ENCODE results near the gene IFNB1.

IFNB1 gene

DNA sequence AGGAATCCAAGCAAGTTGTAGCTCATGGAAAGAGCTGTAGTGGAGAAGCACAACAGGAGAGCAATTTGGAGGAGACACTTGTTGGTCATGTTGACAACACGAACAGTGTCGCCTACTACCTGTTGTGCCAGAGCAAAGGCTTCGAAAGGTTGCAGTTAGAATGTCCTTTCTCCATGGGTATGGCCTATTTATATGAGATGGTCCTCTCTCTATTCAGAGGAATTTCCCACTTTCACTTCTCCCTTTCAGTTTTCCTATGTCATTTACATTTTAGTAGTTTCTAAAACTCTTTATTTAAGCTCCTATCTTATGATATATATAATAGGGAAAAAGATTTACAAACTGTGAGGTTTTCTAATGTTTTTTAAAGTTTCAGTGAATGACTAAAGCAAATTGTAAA is at the start of gene IFNB1:
Gene IFNB1, minus strand, starts transcription at position 162 of the 400 bp plus-strand sequence. Its CDS starts 73 bp downstream, at position 89.
- no peak for DNase-seq

DNA sequence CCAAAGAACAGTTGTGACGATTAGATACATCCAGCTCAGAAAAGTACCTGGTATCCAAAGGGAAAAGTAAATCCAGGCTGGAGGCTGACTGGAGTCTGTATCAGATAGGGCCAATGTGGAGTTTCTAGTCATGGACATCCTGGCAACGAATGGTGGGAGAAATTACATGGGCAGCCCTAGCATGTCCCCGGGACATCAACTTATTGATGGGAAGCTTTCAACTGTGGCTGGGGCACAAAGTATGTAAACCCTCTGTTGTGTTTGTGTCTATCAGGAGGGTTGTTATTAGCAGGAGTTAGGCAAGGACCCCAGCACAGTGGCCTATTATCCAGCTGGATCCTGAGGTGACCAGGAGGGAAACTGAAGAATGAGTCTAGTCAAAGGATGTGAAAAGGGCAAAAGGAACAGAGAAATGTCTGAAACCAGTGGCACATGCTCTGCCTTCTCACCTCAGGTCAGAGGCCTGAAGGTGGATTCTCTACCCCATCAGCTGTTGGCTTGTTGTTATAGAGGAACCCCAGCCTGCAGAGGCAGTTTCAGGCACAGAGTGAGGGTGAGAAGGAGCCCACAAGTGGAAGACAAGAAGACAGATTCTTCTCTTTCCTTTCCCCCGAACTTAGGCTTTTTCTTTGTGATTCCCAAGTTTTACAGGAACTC is 44.0 kb upstream of the IFNB1 start:
- no peak for DNase-seq

DNA sequence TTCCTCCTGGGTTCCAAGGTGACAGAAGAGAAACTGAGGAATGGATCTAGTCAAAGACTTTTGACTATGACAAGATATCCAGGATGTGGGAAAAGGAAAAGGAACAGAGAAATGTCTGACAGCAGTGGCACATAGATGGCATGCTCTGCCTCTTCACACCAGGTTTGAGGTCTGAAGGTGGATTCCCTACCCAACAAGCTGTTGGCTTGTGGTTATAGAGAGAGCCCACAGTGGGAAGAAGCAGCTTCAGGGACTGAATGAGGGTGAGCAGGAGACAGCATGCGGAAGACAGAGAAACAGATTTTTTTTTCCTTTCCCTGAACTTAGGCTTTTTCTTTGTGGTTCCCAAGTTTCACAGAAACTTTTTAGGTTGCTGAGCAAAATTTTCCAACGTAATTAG is 43.3 kb upstream of the IFNB1 start:
- DNase-seq, result no peak

DNA sequence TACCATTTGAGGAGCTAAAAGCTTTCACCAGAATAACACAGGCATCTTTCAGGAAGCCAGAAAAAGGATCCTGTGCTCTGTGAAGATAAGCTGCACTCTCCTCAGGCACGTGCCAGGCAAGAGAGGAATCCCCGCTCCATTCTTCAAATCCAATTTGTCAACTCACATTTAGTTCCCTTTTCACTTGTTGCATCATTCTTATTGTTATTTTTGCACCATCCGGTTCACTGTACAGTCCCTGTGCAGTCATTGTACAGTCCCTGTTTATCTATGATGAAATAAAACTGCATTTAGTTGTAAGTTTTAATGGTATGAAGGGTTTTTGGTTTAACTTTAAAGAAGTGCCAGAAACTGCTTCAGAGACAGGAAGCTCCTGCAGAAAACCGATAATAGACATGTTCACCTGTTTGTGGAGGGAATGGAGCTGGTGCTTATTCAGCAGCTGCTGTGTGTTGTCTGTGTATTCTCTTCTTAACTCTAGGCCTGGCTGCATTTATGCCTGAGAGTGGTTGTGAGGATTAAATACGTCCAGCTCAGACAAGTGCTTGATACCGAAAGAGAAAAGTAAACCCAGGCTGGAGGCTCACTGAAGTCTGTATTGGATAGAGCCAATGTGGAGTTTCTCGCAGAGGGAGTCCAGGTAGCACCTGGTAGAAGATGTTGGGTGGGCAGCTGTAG is 41.5 kb upstream of the IFNB1 start:
- peak; percentile 31 for DNase-seq

DNA sequence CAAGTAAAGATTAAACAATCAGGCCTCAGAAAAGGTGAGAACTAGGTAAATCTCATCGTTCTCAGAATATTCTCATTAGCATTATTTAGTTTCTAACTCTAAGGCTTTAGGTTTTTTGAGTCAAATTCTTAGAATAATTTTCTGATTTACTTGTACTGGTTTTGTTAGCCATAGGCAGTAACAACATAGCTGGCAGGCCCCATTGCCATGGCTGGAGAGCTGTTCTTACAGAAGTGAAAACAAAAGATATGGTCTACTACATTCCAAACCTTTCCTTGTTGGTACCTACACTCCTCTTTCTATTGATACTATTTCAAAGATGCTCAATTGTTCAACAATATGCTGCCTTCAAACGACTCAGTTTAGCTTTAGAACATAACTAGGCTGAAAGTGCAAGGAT is 36.6 kb upstream of the IFNB1 start:
- DNase-seq, result no peak

DNA sequence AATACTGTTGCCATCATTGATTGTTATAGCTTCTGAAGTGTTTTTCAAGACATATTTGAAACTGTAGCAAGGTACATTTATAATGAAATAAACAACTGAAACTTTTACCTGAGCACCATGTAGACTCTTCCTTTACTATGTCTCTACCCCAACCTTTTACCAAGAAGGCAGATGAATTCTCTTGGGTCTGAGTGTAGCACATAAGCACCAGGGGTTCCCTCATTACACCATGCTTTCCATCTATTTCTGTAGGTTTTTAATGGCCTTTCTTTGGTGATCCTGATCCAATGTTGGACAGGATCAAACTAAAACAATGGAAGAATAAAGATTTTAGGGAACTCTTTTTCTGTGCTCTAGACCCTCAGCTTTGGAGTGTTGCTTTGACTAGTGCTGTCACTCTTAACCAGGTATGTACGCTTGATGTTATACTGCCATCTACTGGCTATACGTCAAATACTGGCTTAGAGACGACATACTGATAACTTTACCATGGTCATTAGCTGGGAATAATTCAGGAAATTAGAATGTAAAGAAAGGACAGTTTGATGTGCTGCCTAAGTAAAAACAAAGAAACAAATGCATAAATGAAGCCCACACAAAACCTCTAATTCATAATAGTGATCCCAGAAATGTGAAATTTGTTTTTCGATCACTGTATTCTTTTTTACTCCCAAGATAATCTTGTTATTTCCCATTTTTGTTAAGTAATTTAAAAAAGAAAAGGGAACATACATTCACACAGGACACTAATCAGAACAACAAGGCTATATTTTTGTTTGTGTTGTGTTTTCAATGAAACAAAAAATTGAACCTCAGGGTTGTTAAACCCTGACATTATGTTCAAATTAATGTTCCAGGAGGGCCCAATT is 33.2 kb upstream of the IFNB1 start:
- DNase-seq, result no peak

DNA sequence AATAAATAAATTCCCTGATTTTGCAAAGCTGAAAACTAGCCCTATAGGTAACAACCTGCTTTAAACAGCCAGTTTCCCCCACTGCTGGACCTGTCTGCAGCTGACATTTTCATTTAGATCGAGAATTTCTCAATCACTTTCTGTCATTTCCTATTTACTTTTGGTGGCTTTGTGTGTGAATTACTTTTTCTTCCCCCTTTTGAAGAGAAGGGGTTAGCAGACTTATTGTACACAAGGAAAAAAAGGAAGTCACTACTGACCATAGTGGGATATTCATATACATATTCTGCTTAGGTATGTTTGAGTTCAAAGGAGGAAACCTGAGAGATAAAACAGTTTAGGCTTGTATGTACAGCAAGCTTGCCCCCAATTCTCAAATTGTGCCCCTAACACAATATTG is 27.0 kb upstream of the IFNB1 start:
- no peak for DNase-seq

DNA sequence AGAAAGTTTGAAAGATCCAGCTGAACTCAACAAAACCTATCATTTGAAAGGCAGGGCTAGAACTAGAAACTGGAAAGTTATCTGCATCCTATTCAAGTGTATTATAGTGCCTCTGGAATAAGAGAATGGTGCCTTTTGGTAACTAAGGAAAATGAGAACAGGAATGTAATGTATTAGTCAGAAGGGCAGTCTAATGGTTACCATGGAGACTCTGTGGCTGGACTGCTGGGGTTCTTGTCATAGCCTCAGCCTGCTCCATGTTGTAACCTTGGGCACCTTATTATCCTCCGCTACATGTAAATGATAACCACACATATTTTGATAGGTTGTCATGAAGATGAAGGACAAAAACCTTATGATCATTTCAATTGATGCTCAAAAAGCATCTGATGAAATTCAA is 24.6 kb upstream of the IFNB1 start:
- DNase-seq, result no peak

DNA sequence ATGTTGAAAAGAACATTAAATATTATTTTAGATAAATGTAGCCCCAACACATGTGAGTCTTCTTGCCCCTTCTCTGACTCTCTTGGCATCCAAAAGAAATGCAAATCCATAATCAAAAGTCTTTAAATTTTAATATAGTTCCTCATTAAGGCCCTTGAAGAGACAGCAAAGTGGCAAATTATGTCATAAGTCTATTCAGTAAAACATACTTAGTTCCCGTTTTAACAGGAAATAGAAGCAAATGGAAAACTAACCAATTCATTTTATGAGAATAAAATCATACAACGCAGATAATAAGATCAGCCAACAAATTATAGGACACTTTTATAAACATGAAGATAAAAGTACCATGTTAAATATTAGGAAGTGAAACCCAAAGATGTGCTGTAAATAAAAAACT is 20.1 kb upstream of the IFNB1 start:
- DNase-seq, result no peak

DNA sequence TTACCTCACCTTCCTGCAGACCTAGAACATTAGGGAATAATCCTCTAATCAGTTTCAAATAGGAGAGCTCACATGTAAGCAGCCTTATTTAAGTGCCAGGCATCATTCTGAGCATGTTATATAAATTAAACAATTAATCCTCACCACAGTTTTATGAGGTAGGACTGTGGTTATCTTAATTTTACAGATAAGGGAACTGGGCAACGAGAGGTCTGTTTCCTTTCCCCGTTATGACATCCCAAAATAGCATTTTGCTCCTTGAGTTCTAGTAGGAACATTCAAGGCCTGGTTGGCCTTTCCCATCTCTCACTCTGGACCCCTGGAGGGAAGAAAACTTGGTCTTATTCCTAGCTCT is 19.1 kb upstream of the IFNB1 start:
- no peak for DNase-seq

DNA sequence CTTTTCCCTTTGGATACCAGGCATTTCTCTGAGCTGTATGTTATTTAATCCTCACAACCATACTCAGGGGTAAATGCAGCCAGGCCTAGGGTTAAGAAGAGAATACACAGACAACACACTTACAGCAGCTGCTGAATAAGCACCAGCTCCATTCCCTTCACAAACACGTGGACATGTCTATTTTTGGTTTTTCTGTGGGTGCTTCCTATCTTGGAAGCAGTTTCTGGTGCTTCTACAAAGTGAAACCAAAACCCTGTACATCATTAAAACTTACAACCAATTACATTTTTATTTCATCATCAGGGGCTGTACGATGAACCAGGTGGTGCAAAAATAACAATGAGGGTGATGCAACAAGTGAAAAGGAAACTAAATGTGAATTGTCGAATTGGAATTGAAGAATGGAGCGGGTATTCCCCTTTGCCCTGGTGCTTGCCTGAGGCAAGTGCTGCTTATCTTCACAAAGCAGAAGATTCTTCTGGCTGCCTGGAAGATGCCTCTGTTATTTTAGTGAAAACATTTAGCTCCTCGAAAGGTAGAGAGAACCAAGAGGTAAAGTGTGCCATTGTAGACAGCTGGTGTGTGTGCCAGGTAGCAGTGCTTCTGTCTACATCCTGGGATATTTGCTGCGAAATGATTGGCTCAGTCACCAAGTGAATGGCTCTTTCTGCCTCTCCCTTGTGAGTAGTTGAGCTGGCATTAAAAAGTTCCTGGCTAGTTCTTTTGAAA is 18.6 kb upstream of the IFNB1 start:
- DNase-seq, result peak; percentile 33

DNA sequence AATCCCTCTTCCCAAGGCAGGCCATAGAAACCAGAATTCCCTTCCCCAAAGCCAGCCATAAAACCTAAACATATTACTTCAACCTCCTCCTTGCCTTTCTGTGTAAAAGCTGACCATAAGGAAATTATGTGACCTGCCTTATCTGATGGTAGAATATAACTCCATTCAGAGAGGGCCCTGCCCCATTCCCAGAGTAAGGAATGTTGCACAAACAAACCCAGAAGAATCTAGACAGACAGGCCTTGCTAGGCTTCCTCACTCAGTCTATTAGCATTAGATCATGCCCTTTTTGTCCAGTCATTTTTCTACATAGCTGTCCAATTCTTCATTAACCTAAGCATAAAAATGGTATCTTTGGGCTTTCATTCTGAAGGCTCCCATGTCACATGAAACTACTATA is 17.8 kb upstream of the IFNB1 start:
- DNase-seq, result no peak

DNA sequence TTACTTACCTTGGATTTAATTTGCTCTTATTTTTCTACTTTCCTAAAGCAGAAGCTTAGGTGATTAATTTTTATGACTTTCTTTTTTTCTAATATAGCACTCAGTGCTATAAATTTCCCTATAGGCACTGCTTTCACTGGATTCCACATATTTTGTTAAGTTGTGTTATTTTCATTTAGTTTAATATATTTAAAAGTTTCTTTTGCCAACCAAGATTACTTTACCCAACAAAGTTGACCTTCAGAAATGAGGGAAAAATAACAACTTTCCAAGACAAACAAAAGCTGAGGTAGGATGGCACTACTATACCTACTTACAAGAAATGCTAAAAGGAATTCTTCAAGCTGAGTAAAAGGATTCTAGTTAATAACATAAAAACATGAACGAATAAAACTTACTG is 8.8 kb upstream of the IFNB1 start:
- DNase-seq, result no peak

DNA sequence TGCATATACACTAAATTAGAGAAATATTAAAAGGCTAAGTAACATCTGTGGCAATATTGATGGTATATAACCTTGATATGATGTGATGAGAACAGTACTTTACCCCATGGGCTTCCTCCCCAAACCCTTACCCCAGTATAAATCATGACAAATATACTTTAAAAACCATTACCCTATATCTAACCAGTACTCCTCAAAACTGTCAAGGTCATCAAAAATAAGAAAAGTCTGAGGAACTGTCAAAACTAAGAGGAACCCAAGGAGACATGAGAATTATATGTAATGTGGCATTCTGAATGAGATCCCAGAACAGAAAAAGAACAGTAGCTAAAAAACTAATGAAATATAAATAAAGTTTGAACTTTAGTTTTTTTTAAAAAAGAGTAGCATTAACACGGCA is 7.3 kb upstream of the IFNB1 start:
- no peak for DNase-seq

DNA sequence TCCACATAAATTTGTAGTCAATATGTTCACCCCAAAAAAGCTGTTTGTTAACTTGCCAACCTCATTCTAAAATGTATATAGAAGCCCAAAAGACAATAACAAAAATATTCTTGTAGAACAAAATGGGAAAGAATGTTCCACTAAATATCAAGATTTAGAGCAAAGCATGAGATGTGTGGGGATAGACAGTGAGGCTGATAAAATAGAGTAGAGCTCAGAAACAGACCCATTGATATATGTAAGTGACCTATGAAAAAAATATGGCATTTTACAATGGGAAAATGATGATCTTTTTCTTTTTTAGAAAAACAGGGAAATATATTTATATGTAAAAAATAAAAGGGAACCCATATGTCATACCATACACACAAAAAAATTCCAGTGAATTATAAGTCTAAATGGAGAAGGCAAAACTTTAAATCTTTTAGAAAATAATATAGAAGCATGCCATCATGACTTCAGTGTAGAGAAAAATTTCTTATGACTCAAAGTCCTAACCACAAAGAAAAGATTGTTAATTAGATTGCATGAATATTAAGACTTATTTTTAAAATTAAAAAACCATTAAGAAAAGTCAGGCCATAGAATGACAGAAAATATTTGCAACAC is 6.6 kb upstream of the IFNB1 start:
- DNase-seq, result no peak

DNA sequence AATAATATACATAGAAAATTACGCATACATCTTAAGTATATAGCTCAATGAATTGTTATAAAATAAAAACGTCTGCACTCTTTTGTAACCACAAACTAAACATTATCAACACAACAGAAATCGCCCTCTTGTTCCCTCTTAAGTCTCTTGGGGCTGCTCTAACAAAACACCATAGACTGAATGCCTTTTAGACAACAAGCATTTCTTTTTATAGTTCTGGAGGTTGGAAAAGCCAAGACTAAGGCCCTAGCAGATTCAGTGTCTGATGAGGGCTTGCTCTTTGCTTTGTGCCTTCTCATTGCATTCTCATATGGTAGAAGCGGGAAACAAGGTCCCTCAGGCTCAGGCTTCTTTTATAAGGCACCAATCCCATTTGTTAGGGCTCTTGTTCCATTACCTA is 4.9 kb upstream of the IFNB1 start:
- no peak for DNase-seq

DNA sequence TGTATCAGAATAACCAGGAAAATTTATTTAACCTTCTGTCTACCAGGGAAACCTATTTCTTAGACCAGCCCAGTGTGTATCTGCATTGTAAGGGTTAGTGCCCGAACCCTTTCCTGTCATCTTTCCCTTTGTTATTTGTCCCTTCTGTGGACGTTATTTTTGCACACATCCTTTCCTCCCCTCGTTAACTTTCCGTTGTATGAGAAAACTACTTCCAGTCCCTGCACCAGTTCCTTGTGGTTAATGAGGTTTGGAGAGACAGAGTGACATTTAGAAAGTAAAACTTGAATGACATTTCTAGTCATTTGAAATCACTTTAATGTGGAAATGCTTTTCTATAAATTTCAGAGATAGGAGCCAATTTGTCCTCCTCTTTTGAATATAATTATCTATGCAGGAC is 4.3 kb upstream of the IFNB1 start:
- no peak for DNase-seq

DNA sequence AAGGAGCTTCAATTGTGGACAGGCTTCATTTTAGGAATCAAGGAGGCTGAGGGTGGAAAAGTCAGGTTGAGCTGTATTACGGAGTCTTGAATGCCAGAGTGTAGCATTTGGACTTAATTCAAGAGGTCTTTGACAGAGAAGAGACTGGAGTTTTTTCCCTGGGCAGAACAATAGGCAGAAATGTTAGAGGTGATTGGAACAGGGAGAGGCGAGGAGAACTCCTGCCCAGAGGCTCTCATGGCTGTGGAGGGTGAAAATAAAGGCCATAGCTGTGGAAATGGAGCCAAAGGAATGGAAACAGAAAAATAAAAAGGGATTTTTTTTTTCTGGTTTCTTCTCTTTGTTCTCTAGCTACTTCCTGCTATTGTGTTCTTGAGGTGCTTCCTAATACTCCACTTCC is 3.7 kb upstream of the IFNB1 start:
- DNase-seq, result no peak

DNA sequence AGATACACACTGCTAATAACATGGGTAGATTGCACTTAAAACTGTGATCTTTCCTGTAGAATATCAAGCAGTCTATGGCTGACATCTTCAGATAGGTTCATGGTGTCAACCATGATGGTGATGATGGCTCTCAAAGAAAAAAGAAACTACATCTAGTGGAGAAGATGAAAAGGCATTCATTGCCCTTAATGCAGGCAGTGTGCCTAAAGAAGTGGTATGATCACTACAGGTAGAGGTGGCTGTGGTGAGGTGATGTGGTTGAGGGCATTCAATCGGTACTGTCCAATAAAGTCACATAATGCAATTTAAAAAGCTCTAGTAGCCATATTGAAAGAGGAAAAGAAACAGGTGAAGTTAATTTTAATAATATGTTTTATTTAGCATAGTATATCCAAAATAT is 3.1 kb upstream of the IFNB1 start:
- no peak for DNase-seq

DNA sequence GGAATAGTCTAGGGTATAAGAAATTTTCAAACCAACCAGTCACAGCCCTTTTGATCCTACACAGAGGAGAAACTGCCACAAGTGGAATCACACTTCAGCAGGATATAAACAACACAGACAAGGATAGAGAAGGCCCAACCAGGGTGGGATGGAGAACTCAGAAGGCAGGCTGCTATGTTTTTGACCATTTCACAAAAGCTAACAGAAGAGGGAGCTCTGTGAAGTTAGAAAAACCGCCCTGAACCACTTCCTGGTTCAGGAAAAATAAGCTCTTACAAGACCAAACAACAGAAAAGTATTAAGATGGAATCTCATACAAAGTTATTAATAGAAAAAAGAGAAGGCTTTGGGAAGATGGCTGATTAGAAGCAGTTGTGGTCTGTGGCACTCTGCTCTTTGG is 960 bp upstream of the IFNB1 start:
- no peak for DNase-seq

DNA sequence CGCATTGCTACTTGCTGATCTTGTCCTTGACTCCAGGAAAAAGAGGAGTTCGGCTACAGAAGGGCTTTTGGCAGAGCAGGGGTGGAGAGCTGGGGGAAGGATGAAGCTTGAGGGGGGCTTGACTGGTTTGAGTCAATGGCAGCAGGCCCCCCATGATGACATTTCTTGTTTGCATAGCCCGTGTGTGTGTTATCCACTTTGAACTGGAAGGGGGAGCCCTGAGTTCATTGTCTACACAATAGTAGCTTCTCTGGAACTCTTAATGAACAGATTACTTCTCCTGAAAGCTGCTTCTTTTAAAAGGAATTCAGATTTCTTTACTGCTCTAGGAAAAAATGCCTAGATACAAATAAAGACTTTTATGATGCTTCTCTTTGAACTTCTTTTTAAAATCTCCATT is 2.3 kb downstream of the IFNB1 start:
- DNase-seq, result no peak

DNA sequence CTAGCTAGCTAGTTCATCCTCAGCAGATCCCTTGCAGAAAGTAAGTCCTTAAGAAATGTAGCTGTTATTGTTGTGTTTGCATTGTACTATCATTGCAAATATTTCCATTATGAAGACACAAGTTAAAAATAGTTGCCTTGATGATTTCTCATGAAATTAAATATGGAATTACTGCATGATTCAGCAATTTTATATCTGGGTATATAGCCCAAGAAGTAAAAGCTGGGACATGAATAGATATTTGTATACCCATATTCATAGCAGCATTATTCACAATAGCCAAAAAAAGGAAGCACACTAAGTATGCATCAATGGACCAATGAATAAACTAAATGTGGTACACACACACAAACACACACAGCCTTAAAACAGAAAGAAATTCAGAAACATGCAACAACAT is 6.8 kb downstream of the IFNB1 start:
- no peak for DNase-seq

DNA sequence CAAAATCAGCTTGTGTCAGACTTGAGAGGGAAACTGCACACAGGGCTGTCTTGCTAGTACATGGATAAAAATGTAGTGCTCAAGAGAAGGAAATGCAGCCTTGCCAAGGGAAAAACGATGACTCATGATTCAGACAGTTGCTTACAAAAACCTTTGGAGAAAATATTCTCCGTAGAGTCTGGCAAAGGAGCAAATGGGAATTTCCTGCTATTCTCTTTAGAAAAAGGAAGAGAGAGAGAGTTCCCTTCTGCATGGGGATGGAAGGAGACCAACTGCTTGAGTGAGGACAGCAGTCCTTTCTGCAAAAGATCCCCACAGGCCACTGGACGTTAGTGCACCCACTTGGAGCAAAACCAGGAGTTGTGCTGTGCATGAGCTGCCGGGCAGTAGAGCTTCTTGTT is 7.6 kb downstream of the IFNB1 start:
- DNase-seq, result no peak

All from CD4-positive, alpha-beta T cell treated with Interleukin-15 for 1 hour (primary cell).